Breast epithelium (tissue), 3 donors: ENCODE results near the gene WWOX.

Experiments used
- POLR2A ChIP-seq: fragments of 450-650 bp; IDR thresholded peaks from one replicate; pipeline ENCODE4 v1.6.1; 2016; ENCODE audit warnings: antibody characterized with exemption, mild to moderate bottlenecking, moderate library complexity
- POLR2AphosphoS5 ChIP-seq, 3 donors: sonication (generic); formaldehyde crosslinking; IDR thresholded peaks; one replicate each; pipeline ENCODE4 v1.6.1; 2017; ENCODE audit warnings: antibody characterized with exemption in 3 of 3
- TF ChIP-seq, protein P1 (sequence below), 3 donors: fragments of 450-650 bp; IDR thresholded peaks; one replicate each; pipeline ENCODE4 v1.5.1; 2016 to 2017; ENCODE audit warnings: antibody characterized with exemption in 3 of 3, mild to moderate bottlenecking in 3 of 3, moderate library complexity in 3 of 3

GRCh38 chr16:78274771-78275170 is 175.3 kb downstream of the WWOX start:
- no peak for TF ChIP-seq POLR2AphosphoS5 (IDR thresholded peaks at IDR 0.05)
- TF ChIP-seq, protein P1, sequence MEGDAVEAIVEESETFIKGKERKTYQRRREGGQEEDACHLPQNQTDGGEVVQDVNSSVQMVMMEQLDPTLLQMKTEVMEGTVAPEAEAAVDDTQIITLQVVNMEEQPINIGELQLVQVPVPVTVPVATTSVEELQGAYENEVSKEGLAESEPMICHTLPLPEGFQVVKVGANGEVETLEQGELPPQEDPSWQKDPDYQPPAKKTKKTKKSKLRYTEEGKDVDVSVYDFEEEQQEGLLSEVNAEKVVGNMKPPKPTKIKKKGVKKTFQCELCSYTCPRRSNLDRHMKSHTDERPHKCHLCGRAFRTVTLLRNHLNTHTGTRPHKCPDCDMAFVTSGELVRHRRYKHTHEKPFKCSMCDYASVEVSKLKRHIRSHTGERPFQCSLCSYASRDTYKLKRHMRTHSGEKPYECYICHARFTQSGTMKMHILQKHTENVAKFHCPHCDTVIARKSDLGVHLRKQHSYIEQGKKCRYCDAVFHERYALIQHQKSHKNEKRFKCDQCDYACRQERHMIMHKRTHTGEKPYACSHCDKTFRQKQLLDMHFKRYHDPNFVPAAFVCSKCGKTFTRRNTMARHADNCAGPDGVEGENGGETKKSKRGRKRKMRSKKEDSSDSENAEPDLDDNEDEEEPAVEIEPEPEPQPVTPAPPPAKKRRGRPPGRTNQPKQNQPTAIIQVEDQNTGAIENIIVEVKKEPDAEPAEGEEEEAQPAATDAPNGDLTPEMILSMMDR (IDR thresholded peaks at IDR 0.05): no peak
- no peak for TF ChIP-seq POLR2A
